ENCODE data around the gene GTF2F1.

GTF2F1 gene

DNA sequence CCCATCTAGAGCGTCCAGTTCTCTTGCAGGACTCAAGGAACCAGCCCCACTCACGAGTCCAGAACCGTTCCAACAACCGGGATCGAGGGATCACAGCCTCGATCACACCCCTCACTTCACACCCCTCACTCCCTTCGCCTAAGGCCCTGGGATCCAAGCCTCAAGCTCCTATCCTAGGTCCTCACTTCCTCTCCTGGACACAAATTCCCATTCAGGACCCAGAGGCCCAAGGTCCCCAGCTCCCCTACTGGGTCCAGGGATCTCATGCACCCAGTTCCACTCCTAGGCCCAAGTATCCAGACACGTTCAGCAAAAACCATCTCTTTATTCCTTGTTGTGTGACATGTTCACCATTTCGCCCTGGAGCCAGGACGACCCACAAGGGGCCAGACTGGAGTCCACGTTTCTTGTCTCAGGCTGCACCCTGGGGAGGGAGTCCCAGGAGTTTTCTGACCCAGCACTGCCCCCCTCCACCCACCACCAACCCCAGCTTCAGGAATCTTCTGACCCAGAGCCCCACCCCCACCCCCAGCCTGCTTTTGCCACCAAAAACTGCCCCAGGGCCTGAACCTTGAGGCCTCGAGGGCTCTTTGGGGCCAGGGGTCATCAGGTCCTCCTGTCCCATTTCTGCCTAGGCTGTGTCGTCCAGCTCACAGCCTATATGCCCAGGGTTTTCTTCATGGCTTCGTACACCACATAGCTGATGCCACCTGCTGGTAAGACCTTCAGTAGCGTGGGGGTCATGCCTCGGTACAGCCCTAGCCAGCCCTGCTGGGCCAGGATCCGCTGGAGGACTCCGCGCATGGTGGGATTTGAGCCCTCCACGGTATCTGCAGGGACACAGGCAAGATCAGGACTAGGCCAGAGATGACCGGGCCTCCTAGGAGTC, 33.0 kb upstream of the GTF2F1 start:
- Histone ChIP-seq H3K4me1 (ENCODE audit: insufficient read depth, low read length) (peaks cover 28% of the 10 kb centered on the region), H3K27ac (ENCODE audit: low read depth, low read length) (peak overlapping the region; percentile 61), H3K4me3 (ENCODE audit: low read depth in 1 of 2, low read length in 2 of 2) (peak overlapping the region; percentile 7 to 41), H3K36me3 (ENCODE audit: insufficient read depth, low read length) (peaks cover 2% of the 10 kb centered on the region), H3K9me3 (ENCODE audit: low read length) (no peaks in the 10 kb centered on the region), H3K27me3 (ENCODE audit: control insufficient read depth in 1 of 2, insufficient read depth in 2 of 2, low read length in 2 of 2) (no peaks in the 10 kb centered on the region), H3K9ac (ENCODE audit: low read length) (no peak overlapping the region)

DNA sequence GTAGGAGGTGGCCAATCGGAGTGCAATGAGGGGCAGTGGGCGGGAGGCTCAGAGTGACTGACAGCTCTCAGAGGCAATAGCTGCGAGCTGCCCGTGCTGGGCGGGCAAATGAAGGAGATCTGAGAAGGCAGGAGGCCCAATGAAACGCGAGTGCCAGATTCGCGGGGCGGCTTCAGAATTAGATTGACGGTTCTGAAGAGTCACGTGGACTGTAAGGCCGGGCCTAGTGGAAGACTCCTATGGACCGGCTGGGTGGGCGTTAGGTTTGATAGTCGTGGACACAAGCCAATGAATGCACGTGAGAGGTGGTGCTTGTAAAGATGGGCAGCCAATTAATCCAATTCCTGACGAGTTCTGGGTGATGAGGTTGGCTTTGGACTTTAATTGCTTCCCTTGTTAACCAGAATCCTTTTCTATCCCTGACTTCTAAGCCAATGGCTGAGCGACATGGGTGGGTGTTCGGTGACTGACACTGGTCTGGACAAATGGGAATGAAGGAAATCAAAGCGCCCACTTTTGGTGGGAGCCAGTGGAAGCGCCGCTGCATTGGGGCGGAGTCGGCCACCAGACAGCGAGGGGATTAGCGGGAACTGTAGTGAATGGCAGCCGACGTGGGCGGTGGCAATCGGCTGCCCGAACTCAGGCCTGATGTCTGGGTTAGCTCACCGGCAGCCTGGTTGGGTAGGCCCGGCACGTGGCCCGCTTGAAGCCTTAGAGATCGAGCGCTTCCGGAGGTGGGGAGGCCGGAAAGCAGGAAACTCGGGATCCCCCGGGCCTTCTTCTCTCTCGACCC, 32.2 kb upstream of the GTF2F1 start:
- H3K36me3 ChIP-seq (ENCODE audit: insufficient read depth, low read length) = peaks cover 10% of the 10 kb centered on the region
- peaks cover 28% of the 10 kb centered on the region for H3K4me1 ChIP-seq (ENCODE audit: insufficient read depth, low read length)
- peak overlapping the region; percentile 61 for H3K27ac ChIP-seq (ENCODE audit: low read depth, low read length)
- no peaks in the 10 kb centered on the region for H3K9me3 ChIP-seq (ENCODE audit: low read length)
- peak overlapping the region; percentile 7 to 41 for H3K4me3 ChIP-seq (ENCODE audit: low read depth in 1 of 2, low read length in 2 of 2)
- H3K27me3 ChIP-seq (ENCODE audit: control insufficient read depth in 1 of 2, insufficient read depth in 2 of 2, low read length in 2 of 2) = no peaks in the 10 kb centered on the region
- no peak overlapping the region for H3K9ac ChIP-seq (ENCODE audit: low read length)

- peak within 1 kb of the TSS; percentile 73 for H3K27ac ChIP-seq (ENCODE audit: low read depth, low read length)
- H3K4me1 ChIP-seq (ENCODE audit: insufficient read depth, low read length) = peaks cover 28% of the 10 kb centered on the region
- peak within 1 kb of the TSS; percentile 44 for H3K9ac ChIP-seq (ENCODE audit: low read length)
- peaks cover 18% of the 10 kb centered on the region for H3K36me3 ChIP-seq (ENCODE audit: insufficient read depth, low read length)
- no peaks in the 10 kb centered on the region for H3K9me3 ChIP-seq (ENCODE audit: low read length)
- peak within 1 kb of the TSS; percentile 96 to 99 for H3K4me3 ChIP-seq (ENCODE audit: low read depth in 1 of 2, low read length in 2 of 2)
- H3K27me3 ChIP-seq (ENCODE audit: control insufficient read depth in 1 of 2, insufficient read depth in 2 of 2, low read length in 2 of 2) = no peaks in the 10 kb centered on the region
These were observed 31.4 kb upstream of the GTF2F1 start, which contains the start of gene KHSRP for GRCh38 chr19:6424195-6424938. Gene KHSRP, minus strand, starts transcription at chr19:6424811. Its CDS starts 110 bp downstream, at chr19:6424701.

DNA sequence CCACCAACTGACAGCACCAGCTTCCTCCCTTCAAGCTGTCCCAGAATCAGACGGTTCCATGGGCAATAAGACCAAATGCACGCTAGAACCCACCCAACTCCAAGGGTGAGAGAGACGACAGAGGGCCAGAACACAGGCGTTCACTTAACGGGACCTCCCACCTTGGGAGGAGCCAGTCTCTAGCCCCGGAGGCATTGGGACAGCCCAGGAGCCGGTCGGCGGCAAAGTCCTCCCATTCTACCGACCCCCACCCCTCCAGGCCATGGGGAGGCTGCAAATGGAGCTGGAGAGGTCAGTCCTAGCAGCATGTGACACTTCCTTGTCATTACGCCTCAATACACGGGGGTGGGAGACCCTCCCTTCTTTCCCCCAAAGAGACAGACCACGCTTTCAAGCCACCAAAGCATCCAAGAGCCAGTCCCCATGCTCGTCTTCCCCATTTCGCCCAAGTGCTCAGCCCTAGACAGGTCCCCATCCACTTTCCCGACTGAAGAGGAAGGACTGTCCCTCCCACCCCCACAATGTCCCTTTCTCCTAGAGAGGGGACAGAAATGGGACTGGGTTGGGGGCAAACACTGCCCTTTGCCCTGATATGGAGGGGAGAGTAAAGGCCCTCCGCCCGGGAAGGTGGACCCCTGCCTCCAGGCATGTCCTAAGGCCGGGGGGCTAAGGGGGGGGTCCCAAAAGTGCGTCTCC, 30.7 kb upstream of the GTF2F1 start:
- peaks cover 28% of the 10 kb centered on the region for H3K4me1 ChIP-seq (ENCODE audit: insufficient read depth, low read length)
- H3K36me3 ChIP-seq (ENCODE audit: insufficient read depth, low read length) = peaks cover 25% of the 10 kb centered on the region
- H3K9ac ChIP-seq (ENCODE audit: low read length) = peak overlapping the region; percentile 44
- peak overlapping the region; percentile 96 to 99 for H3K4me3 ChIP-seq (ENCODE audit: low read depth in 1 of 2, low read length in 2 of 2)
- no peaks in the 10 kb centered on the region for H3K27me3 ChIP-seq (ENCODE audit: control insufficient read depth in 1 of 2, insufficient read depth in 2 of 2, low read length in 2 of 2)
- H3K9me3 ChIP-seq (ENCODE audit: low read length) = no peaks in the 10 kb centered on the region
- peak overlapping the region; percentile 73 for H3K27ac ChIP-seq (ENCODE audit: low read depth, low read length)

GRCh38 chr19:6421075-6422014, 28.4 kb upstream of the GTF2F1 start:
- Histone ChIP-seq H3K9ac (ENCODE audit: low read length) (no peak overlapping the region), H3K27ac (ENCODE audit: low read depth, low read length) (no peak overlapping the region), H3K27me3 (ENCODE audit: control insufficient read depth in 1 of 2, insufficient read depth in 2 of 2, low read length in 2 of 2) (no peaks in the 10 kb centered on the region), H3K4me3 (ENCODE audit: low read depth in 1 of 2, low read length in 2 of 2) (no peak overlapping the region), H3K9me3 (ENCODE audit: low read length) (no peaks in the 10 kb centered on the region), H3K36me3 (ENCODE audit: insufficient read depth, low read length) (peaks cover 48% of the 10 kb centered on the region), H3K4me1 (ENCODE audit: insufficient read depth, low read length) (peaks cover 28% of the 10 kb centered on the region)

- H3K4me1 ChIP-seq (ENCODE audit: insufficient read depth, low read length) = peaks cover 19% of the 10 kb centered on the region
- no peak overlapping the region for H3K27ac ChIP-seq (ENCODE audit: low read depth, low read length)
These were observed 25.6 kb upstream of the GTF2F1 start for GRCh38 chr19:6418562-6418932.

GRCh38 chr19:6417713-6418561, 25.0 kb upstream of the GTF2F1 start:
- Histone ChIP-seq H3K36me3 (ENCODE audit: insufficient read depth, low read length) (peaks cover 61% of the 10 kb centered on the region), H3K4me1 (ENCODE audit: insufficient read depth, low read length) (peaks cover 13% of the 10 kb centered on the region), H3K4me3 (ENCODE audit: low read depth in 1 of 2, low read length in 2 of 2) (no peak overlapping the region), H3K27ac (ENCODE audit: low read depth, low read length) (no peak overlapping the region), H3K27me3 (ENCODE audit: control insufficient read depth in 1 of 2, insufficient read depth in 2 of 2, low read length in 2 of 2) (no peaks in the 10 kb centered on the region), H3K9me3 (ENCODE audit: low read length) (no peaks in the 10 kb centered on the region), H3K9ac (ENCODE audit: low read length) (no peak overlapping the region)

More at GRCh38 chr19:6418562-6418932, 25.6 kb upstream of the GTF2F1 start:
- Histone ChIP-seq H3K27me3 (ENCODE audit: control insufficient read depth in 1 of 2, insufficient read depth in 2 of 2, low read length in 2 of 2) (no peaks in the 10 kb centered on the region), H3K36me3 (ENCODE audit: insufficient read depth, low read length) (peaks cover 61% of the 10 kb centered on the region), H3K9ac (ENCODE audit: low read length) (no peak overlapping the region), H3K9me3 (ENCODE audit: low read length) (no peaks in the 10 kb centered on the region), H3K4me3 (ENCODE audit: low read depth in 1 of 2, low read length in 2 of 2) (no peak overlapping the region)

DNA sequence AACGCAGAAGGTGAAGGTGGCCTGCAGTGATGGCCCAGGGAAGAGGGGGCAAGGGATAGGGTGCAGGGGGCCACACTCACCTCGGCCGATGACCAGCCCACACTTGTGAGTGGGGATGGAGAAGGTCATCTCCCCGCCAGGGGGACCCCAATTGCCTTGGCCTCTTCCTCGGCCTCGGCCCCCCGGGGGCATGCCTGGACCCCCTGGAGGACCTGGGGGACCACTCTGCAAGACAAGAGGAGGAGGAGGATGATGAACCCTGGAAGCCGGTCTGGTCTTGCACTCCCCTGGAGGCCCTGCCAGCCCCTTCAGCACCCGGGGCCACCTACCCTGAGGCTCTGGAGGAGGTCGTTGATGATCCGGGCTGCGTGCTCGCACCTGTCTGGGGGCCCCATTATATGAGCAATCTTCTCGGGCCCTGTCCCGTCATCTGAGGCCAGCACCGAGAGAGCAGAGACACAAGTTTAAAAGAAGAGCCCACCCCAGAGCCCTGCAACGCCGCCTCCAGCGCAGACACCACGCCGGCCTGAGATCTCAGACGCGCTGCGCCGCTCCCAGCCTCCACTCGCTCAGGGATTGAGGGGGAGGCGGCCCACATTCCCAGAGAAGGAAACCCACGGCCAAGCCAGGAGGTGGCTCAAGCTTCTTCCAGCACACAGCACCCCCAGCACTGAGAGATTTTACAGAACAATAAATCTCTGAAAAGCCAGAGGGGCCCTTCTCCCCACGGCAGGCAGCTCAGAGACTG, 23.9 kb upstream of the GTF2F1 start:
- Histone ChIP-seq H3K4me1 (ENCODE audit: insufficient read depth, low read length) (peaks cover 2% of the 10 kb centered on the region), H3K27me3 (ENCODE audit: control insufficient read depth in 1 of 2, insufficient read depth in 2 of 2, low read length in 2 of 2) (no peaks in the 10 kb centered on the region), H3K27ac (ENCODE audit: low read depth, low read length) (no peak overlapping the region), H3K36me3 (ENCODE audit: insufficient read depth, low read length) (peaks cover 61% of the 10 kb centered on the region), H3K9me3 (ENCODE audit: low read length) (no peaks in the 10 kb centered on the region), H3K4me3 (ENCODE audit: low read depth in 1 of 2, low read length in 2 of 2) (no peak overlapping the region), H3K9ac (ENCODE audit: low read length) (no peak overlapping the region)

- Histone ChIP-seq H3K27ac (ENCODE audit: low read depth, low read length) (no peak overlapping the region), H3K36me3 (ENCODE audit: insufficient read depth, low read length) (peaks cover 56% of the 10 kb centered on the region), H3K9me3 (ENCODE audit: low read length) (no peaks in the 10 kb centered on the region), H3K9ac (ENCODE audit: low read length) (no peak overlapping the region), H3K4me3 (ENCODE audit: low read depth in 1 of 2, low read length in 2 of 2) (no peak overlapping the region), H3K4me1 (ENCODE audit: insufficient read depth, low read length) (no peaks in the 10 kb centered on the region), H3K27me3 (ENCODE audit: control insufficient read depth in 1 of 2, insufficient read depth in 2 of 2, low read length in 2 of 2) (no peaks in the 10 kb centered on the region)
These were observed 22.7 kb upstream of the GTF2F1 start for GRCh38 chr19:6415591-6416190.
